Stomach (tissue), 9 donors: ENCODE results near the gene BRI3. TPM values are rescaled to one million over a fixed set of nuclear protein-coding genes. Genes with fewer than 3 reads are reported as not detected.

Experiments used
- DNase-seq, 2 donors: peaks; one replicate each; pipeline versions ENCODE4 v3.0.0 to v3.0.0-alpha.2; 2013 to 2019
- H3K27ac ChIP-seq, 5 donors: fragments of 200-600 bp in 4 of 5; sonication (generic) in 4 of 5; one replicate each; pipeline ENCODE4 v1.5.1; 2013 to 2019; ENCODE audit warnings: mild to moderate bottlenecking in 1 of 5, moderate library complexity in 1 of 5
- H3K27me3 ChIP-seq, 3 donors: fragments of 200-600 bp; sonication (generic); one replicate each; pipeline ENCODE4 v1.5.1; 2017 to 2019; ENCODE audit warnings: mixed run types in 1 of 3
- H3K36me3 ChIP-seq, 4 donors: fragments of 200-600 bp; sonication (generic); 1 replicate in 3 of 4; 2 replicates in 1 of 4; pipeline ENCODE4 v1.5.1; 2016 to 2019
- H3K4me1 ChIP-seq, 4 donors: fragments of 200-600 bp; sonication (generic); one replicate each; pipeline ENCODE4 v1.5.1; 2016 to 2019
- H3K4me3 ChIP-seq, 4 donors: fragments of 200-600 bp; sonication (generic) in 3 of 4; one replicate each; pipeline ENCODE4 v1.5.1; 2016 to 2019; ENCODE audit warnings: mild to moderate bottlenecking in 1 of 4
- H3K9me3 ChIP-seq, 4 donors: fragments of 200-600 bp; sonication (generic); one replicate each; pipeline ENCODE4 v1.5.1; 2016 to 2019
- CTCF ChIP-seq, 7 experiments: fragments of 450-650 bp in 4 of 7; fragments of 200-600 bp in 3 of 7; sonication (generic) in 3 of 7; IDR thresholded peaks; one replicate each; pipeline ENCODE4 v1.5.1; 2016 to 2019; ENCODE audit warnings: antibody characterized with exemption in 7 of 7, control low read depth in 2 of 7, mild to moderate bottlenecking in 1 of 7
- EP300 ChIP-seq: sonication (generic); formaldehyde crosslinking; IDR thresholded peaks from one replicate; pipeline ENCODE4 v1.6.1; 2017; ENCODE audit warnings: antibody characterized with exemption
- POLR2A ChIP-seq, 4 donors: fragments of 450-650 bp; IDR thresholded peaks; one replicate each; pipeline ENCODE4 v1.6.1; 2016; ENCODE audit warnings: antibody characterized with exemption in 4 of 4, control low read depth in 2 of 4, mild to moderate bottlenecking in 1 of 4, moderate library complexity in 1 of 4
- POLR2AphosphoS5 ChIP-seq, 3 donors: sonication (generic); formaldehyde crosslinking; IDR thresholded peaks; one replicate each; pipeline ENCODE4 v1.6.1; 2016; ENCODE audit warnings: antibody characterized with exemption in 3 of 3
- WGBS, 5 donors: extraction: QIAGEN DNeasy Blood & Tissue Kit in 3 of 5; methylation state at CpG; one replicate each; pipeline versions ENCODE4 v1.1.5 to v1.1.7; 2013 to 2018; 5-methylcytosine and 5-hydroxymethylcytosine counted together
- intact Hi-C: fragments of 100-400 bp; cut with DNase I; formaldehyde crosslinking; loops from one replicate; pipeline ENCODE4 v1.15.1; 2023; ENCODE audit warnings: low total_unique reads
- polyA plus RNA-seq, 3 donors: library from polyadenylated mRNA; stranded (reverse); fragments of 200-250 nt; gene quantifications; one replicate each; pipeline ENCODE4 v1.2.3, GENCODE V29; 2013
- total RNA-seq, 5 donors: library from RNA; depleted of rRNA; stranded (reverse); fragments of >200 nt; gene quantifications; one replicate each; pipeline versions ENCODE4 v1.1.0 to v1.2.3, GENCODE V29; 2014 to 2016
- donor health status: healthy with polysubstance abuse.
- donor health status: Bipolar disorder and iron deficiency.
- donor health status: healthy.

BRI3 gene
- total and polyA plus RNA-seq, 8 donors = 25.9 to 411 (median 92.8) TPM; not detected in 1

GRCh38 chr7:98284335-98285036 is 3.0 kb downstream of the BRI3 start:
- peaks cover 0 to 26% (median 15%) of the 10 kb centered on the region in 4 donors for H3K36me3 ChIP-seq
- peak; percentile 41 to 79 (median 59) for TF ChIP-seq POLR2AphosphoS5 (IDR thresholded peaks at IDR 0.05)
- TF ChIP-seq POLR2A (IDR thresholded peaks at IDR 0.05) = no peak
- 6 to 28% (median 21%) methylated on average over 15 to 20 of the region's 20 CpGs for WGBS, 5 donors

GRCh38 chr7:98285157-98286092 is 3.9 kb downstream of the BRI3 start:
- TF ChIP-seq EP300 (no peak), CTCF (IDR thresholded peaks at IDR 0.05) (no peak), POLR2A (IDR thresholded peaks at IDR 0.05) (no peak), POLR2AphosphoS5 (IDR thresholded peaks at IDR 0.05) (no peak)
- intact Hi-C loops = no loop called here
- WGBS, 5 donors = 46 to 62% (median 51%) methylated on average over 8 to 21 of the region's 21 CpGs
- no peak for DNase-seq
- H3K36me3 ChIP-seq = peaks cover 0 to 31% (median 17%) of the 10 kb centered on the region in 4 donors
- peak overlapping the region; percentile 90 to 99 (median 99) for H3K27ac ChIP-seq
- no peaks in the 10 kb centered on the region for H3K27me3 ChIP-seq
- no peaks in the 10 kb centered on the region for H3K9me3 ChIP-seq
- peaks cover 74 to 87% (median 80%) of the 10 kb centered on the region in 4 donors for H3K4me1 ChIP-seq
- H3K4me3 ChIP-seq = peak overlapping the region; percentile 84 to 99 (median 96)

More at GRCh38 chr7:98284335-98285036, 3.0 kb downstream of the BRI3 start:
- Histone ChIP-seq H3K4me1 (peaks cover 75 to 89% (median 83%) of the 10 kb centered on the region in 4 donors), H3K27me3 (no peaks in the 10 kb centered on the region), H3K9me3 (no peaks in the 10 kb centered on the region), H3K4me3 (peak overlapping the region; percentile 84 to 99 (median 96)), H3K27ac (peak overlapping the region; percentile 90 to 99 (median 99))
- intact Hi-C loops = no loop called here
- peak; percentile 79 to 85 for DNase-seq

GRCh38 chr7:98286093-98286539 is 4.6 kb downstream of the BRI3 start:
- H3K36me3 ChIP-seq = peaks cover 0 to 38% (median 21%) of the 10 kb centered on the region in 4 donors
- 37 to 47% (median 45%) methylated on average over 11 to 14 of the region's 14 CpGs for WGBS, 5 donors
- H3K4me3 ChIP-seq = peak overlapping the region; percentile 84 to 99 (median 96)
- peak in 1 of 2 donors; percentile 62 for DNase-seq
- H3K27ac ChIP-seq = peak overlapping the region; percentile 90 to 99 (median 99)
- H3K9me3 ChIP-seq = no peaks in the 10 kb centered on the region
- no peaks in the 10 kb centered on the region for H3K27me3 ChIP-seq
- intact Hi-C loops = no loop called here
- TF ChIP-seq POLR2A (IDR thresholded peaks at IDR 0.05) (no peak), POLR2AphosphoS5 (IDR thresholded peaks at IDR 0.05) (peak in 2 of 3 donors; percentile 50 to 61), EP300 (no peak), CTCF (IDR thresholded peaks at IDR 0.05) (no peak)
- H3K4me1 ChIP-seq = peaks cover 72 to 88% (median 81%) of the 10 kb centered on the region in 4 donors

- TF ChIP-seq POLR2AphosphoS5 (IDR thresholded peaks at IDR 0.05) = no peak
- no peak for TF ChIP-seq POLR2A (IDR thresholded peaks at IDR 0.05)
- TF ChIP-seq CTCF (IDR thresholded peaks at IDR 0.05) = no peak
- no peak for TF ChIP-seq EP300
- WGBS, 5 donors = 34 to 68% (median 56%) methylated on average over 11 to 21 of the region's 21 CpGs
- no peaks in the 10 kb centered on the region for H3K9me3 ChIP-seq
- peak overlapping the region; percentile 90 to 99 (median 99) for H3K27ac ChIP-seq
- H3K36me3 ChIP-seq = peaks cover 6 to 46% (median 28%) of the 10 kb centered on the region in 4 donors
- H3K27me3 ChIP-seq = no peaks in the 10 kb centered on the region
- peak in 1 of 2 donors; percentile 46 for DNase-seq
- intact Hi-C loops = no loop called here
- H3K4me1 ChIP-seq = peaks cover 78 to 96% (median 89%) of the 10 kb centered on the region in 4 donors
- H3K4me3 ChIP-seq = peak overlapping the region in 3 of 4 donors; percentile 84 to 99 (median 93)
These were observed 5.4 kb downstream of the BRI3 start for GRCh38 chr7:98286701-98287485.
